ENCODE results near the gene VSTM5.

DNA sequence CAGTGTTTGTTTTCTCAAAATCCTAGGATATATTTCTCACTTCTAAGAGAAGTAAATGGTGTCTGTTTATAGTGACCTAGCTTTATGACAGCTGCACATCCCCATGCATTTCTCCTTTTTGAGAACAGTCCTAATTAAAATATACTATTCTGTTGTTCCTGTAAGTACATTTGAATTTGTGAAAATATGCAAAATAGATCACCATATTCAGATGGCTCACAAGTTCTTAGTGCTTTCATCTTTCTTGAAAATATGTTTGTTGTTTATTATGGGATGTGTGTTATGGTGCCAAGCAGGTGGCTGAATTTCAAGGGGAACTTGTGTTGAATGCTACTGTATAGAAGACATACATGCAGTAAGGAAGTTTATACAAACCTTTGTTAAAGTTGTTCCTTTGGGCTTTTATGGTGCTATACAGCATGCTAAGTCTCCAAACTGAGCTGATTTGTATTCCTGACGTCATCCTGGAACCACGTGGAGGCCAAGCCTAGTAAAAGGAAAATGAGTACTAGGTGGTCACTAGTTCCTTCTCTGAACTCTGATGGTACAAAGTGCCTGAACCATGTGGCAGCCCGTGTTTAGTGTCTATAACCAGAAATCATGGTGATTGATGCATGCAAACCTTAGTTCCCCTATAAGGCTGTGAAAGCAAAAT is 7.8 kb upstream of the VSTM5 start:
- no peak for TF ChIP-seq YY1 (IDR thresholded peaks at IDR 0.05; ENCODE audit: insufficient read depth, insufficient read length)
- no peak for TF ChIP-seq ZNF274 (IDR thresholded peaks at IDR 0.05; ENCODE audit: low read depth, low read length)
